ENCODE data around the gene ZYG11B. TPM values are rescaled to one million over a fixed set of nuclear protein-coding genes. Genes with fewer than 3 reads are reported as not detected.
A peak's percentile ranks its signal among the peaks of the same experiment; 100 is the strongest.

Gene ZYG11B
- total and polyA plus RNA-seq, 2 of the 13 experiments (the other 11 are each of a cell fraction or from before 2014, with no cell fraction given) = 6.9 to 17.9 TPM

- TF ChIP-seq ZNF775 (CRISPR knock-in tag; IDR thresholded peaks at IDR 0.05; ENCODE audit: borderline replicate concordance) (no peak), KDM5A (IDR thresholded peaks at IDR 0.05; ENCODE audit: borderline replicate concordance, low read length) (no peak), REXO4 (CRISPR knock-in tag; IDR thresholded peaks at IDR 0.05; ENCODE audit: borderline replicate concordance) (no peak), KIAA2018 (CRISPR knock-in tag; IDR thresholded peaks at IDR 0.05; ENCODE audit: borderline replicate concordance) (no peak), NPAS2 (CRISPR knock-in tag; IDR thresholded peaks at IDR 0.05; ENCODE audit: borderline replicate concordance) (no peak), ZBTB39 (CRISPR knock-in tag; IDR thresholded peaks at IDR 0.05) (no peak), MYC (CRISPR knock-in tag; IDR thresholded peaks at IDR 0.05; ENCODE audit: borderline replicate concordance) (peak; percentile 45; the same call in 1 of the 2 replicates), NR2F1 (CRISPR knock-in tag; IDR thresholded peaks at IDR 0.05) (no peak), POLR2AphosphoS5 (IDR thresholded peaks at IDR 0.05; ENCODE audit: low read depth, low read length) (peak; percentile 57), TCF7 (IDR thresholded peaks at IDR 0.05; ENCODE audit: low read depth) (no peak), ARID4A (CRISPR knock-in tag; IDR thresholded peaks at IDR 0.05; ENCODE audit: borderline replicate concordance) (peak; percentile 69; the same call in 1 of the 2 replicates), ZNF589 (CRISPR knock-in tag; conservative IDR thresholded peaks at IDR 0.05) (no peak)
Measured at GRCh38 chr1:52726265-52727113, at the start of gene ZYG11B (continued).

Measured in HepG2 (cell line).